Suprapubic skin (tissue), 4 donors: ENCODE data around the gene EFCAB6. TPM values are rescaled to one million over a fixed set of nuclear protein-coding genes. Genes with fewer than 3 reads are reported as not detected.

Experiments
- DNase-seq, 2 donors: peaks; one replicate each; pipeline ENCODE4 v3.0.0-alpha.2; 2019; ENCODE audit warnings: low spot score in 2 of 2
- H3K27ac ChIP-seq: fragments of 200-600 bp; sonication (generic); one replicate; pipeline ENCODE4 v1.5.1; 2019
- H3K27me3 ChIP-seq: fragments of 200-600 bp; sonication (generic); one replicate; pipeline ENCODE4 v1.5.1; 2019
- H3K36me3 ChIP-seq: fragments of 200-600 bp; sonication (generic); one replicate; pipeline ENCODE4 v1.5.1; 2019
- H3K4me1 ChIP-seq: fragments of 200-600 bp; sonication (generic); one replicate; pipeline ENCODE4 v1.5.1; 2019
- H3K4me3 ChIP-seq: fragments of 200-600 bp; sonication (generic); one replicate; pipeline ENCODE4 v1.5.1; 2019; ENCODE audit warnings: mild to moderate bottlenecking
- H3K9me3 ChIP-seq: fragments of 200-600 bp; sonication (generic); one replicate; pipeline ENCODE4 v1.5.1; 2019
- CTCF ChIP-seq, 2 donors: fragments of 200-600 bp in 1 of 2; fragments of 450-650 bp in 1 of 2; sonication (generic) in 1 of 2; IDR thresholded peaks; one replicate each; pipeline ENCODE4 v1.5.1; 2016 to 2019; ENCODE audit warnings: antibody characterized with exemption in 2 of 2, mild to moderate bottlenecking in 1 of 2, moderate library complexity in 1 of 2
- EP300 ChIP-seq: sonication (generic); formaldehyde crosslinking; IDR thresholded peaks from one replicate; pipeline ENCODE4 v1.6.1; 2017; ENCODE audit warnings: antibody characterized with exemption
- POLR2A ChIP-seq, 2 donors: fragments of 450-650 bp; IDR thresholded peaks; one replicate each; pipeline ENCODE4 v1.6.1; 2017; ENCODE audit warnings: antibody characterized with exemption in 2 of 2, mild to moderate bottlenecking in 2 of 2, moderate library complexity in 2 of 2
- POLR2AphosphoS5 ChIP-seq, 3 donors: sonication (generic); formaldehyde crosslinking; IDR thresholded peaks; one replicate each; pipeline ENCODE4 v1.6.1; 2017; ENCODE audit warnings: antibody characterized with exemption in 3 of 3
- WGBS: methylation state at CpG from one replicate; pipeline ENCODE4 v1.1.5; 2018; 5-methylcytosine and 5-hydroxymethylcytosine counted together
- total RNA-seq, 4 donors: library from RNA; depleted of rRNA; stranded (reverse); fragments of >200 nt; gene quantifications; one replicate each; pipeline ENCODE4 v1.1.0, GENCODE V29; 2016

The EFCAB6 gene
- total RNA-seq, 4 donors from 2014 or later, result 1.9 to 4.9 (median 2.9) TPM

- Histone ChIP-seq H3K9me3 (no peaks in the 10 kb centered on the region), H3K27me3 (peaks cover 15% of the 10 kb centered on the region)
- WGBS, result 100% methylated on average over 2 of the region's 8 CpGs
Observed at GRCh38 chr22:43484227-43484626, 327.9 kb downstream of the EFCAB6 start.

GRCh38 chr22:43483669-43484068, 328.4 kb downstream of the EFCAB6 start:
- no peak for DNase-seq
- TF ChIP-seq CTCF (IDR thresholded peaks at IDR 0.05), result no peak
- TF ChIP-seq POLR2A (IDR thresholded peaks at IDR 0.05), result no peak
- TF ChIP-seq EP300, result no peak
- no peak for TF ChIP-seq POLR2AphosphoS5 (IDR thresholded peaks at IDR 0.05)
- 88% methylated on average over 7 of the region's 7 CpGs for WGBS
- Histone ChIP-seq H3K4me1 (no peaks in the 10 kb centered on the region), H3K9me3 (no peaks in the 10 kb centered on the region), H3K27ac (no peak overlapping the region), H3K36me3 (no peaks in the 10 kb centered on the region), H3K4me3 (no peak overlapping the region), H3K27me3 (peaks cover 15% of the 10 kb centered on the region)

More at GRCh38 chr22:43484227-43484626, 327.9 kb downstream of the EFCAB6 start:
- no peak for DNase-seq
- TF ChIP-seq POLR2AphosphoS5 (IDR thresholded peaks at IDR 0.05) (no peak), POLR2A (IDR thresholded peaks at IDR 0.05) (no peak), CTCF (IDR thresholded peaks at IDR 0.05) (no peak), EP300 (no peak)
- H3K36me3 ChIP-seq, result no peaks in the 10 kb centered on the region
- H3K27ac ChIP-seq, result no peak overlapping the region
- H3K4me3 ChIP-seq, result no peak overlapping the region
- H3K4me1 ChIP-seq, result no peaks in the 10 kb centered on the region

GRCh38 chr22:43483266-43483665, 328.8 kb downstream of the EFCAB6 start:
- no peak for TF ChIP-seq POLR2AphosphoS5 (IDR thresholded peaks at IDR 0.05)
- 60% methylated on average over 13 of the region's 13 CpGs for WGBS

GRCh38 chr22:43482318-43482625, 329.8 kb downstream of the EFCAB6 start:
- Histone ChIP-seq H3K27ac (no peak overlapping the region), H3K4me1 (no peaks in the 10 kb centered on the region), H3K36me3 (no peaks in the 10 kb centered on the region), H3K4me3 (no peak overlapping the region), H3K27me3 (peaks cover 6% of the 10 kb centered on the region), H3K9me3 (no peaks in the 10 kb centered on the region)
- TF ChIP-seq POLR2A (IDR thresholded peaks at IDR 0.05) (no peak), CTCF (IDR thresholded peaks at IDR 0.05) (no peak), EP300 (no peak), POLR2AphosphoS5 (IDR thresholded peaks at IDR 0.05) (no peak)
- no peak for DNase-seq
- 53% methylated on average over 8 of the region's 8 CpGs for WGBS

More at GRCh38 chr22:43483266-43483665, 328.8 kb downstream of the EFCAB6 start:
- no peak overlapping the region for H3K27ac ChIP-seq
- no peak for DNase-seq
- H3K4me1 ChIP-seq, result no peaks in the 10 kb centered on the region
- peaks cover 14% of the 10 kb centered on the region for H3K27me3 ChIP-seq
- H3K36me3 ChIP-seq, result no peaks in the 10 kb centered on the region
- no peak overlapping the region for H3K4me3 ChIP-seq
- no peaks in the 10 kb centered on the region for H3K9me3 ChIP-seq

- Histone ChIP-seq H3K36me3 (no peaks in the 10 kb centered on the region), H3K4me1 (no peaks in the 10 kb centered on the region), H3K27ac (no peak overlapping the region), H3K9me3 (no peaks in the 10 kb centered on the region), H3K27me3 (peaks cover 6% of the 10 kb centered on the region), H3K4me3 (no peak overlapping the region)
- TF ChIP-seq POLR2AphosphoS5 (IDR thresholded peaks at IDR 0.05), result no peak
- no peak for TF ChIP-seq POLR2A (IDR thresholded peaks at IDR 0.05)
- no peak for TF ChIP-seq CTCF (IDR thresholded peaks at IDR 0.05)
- no peak for TF ChIP-seq EP300
- 42% methylated on average over 18 of the region's 18 CpGs for WGBS
- no peak for DNase-seq
Observed at GRCh38 chr22:43481568-43482317, 330.4 kb downstream of the EFCAB6 start.
